ENCODE measurements around the gene BHLHA15. TPM values are rescaled to one million over a fixed set of nuclear protein-coding genes. Genes with fewer than 3 reads are reported as not detected.

The BHLHA15 gene
- total RNA-seq, 1 experiment from 2014 or later: 5.2 TPM

DNA sequence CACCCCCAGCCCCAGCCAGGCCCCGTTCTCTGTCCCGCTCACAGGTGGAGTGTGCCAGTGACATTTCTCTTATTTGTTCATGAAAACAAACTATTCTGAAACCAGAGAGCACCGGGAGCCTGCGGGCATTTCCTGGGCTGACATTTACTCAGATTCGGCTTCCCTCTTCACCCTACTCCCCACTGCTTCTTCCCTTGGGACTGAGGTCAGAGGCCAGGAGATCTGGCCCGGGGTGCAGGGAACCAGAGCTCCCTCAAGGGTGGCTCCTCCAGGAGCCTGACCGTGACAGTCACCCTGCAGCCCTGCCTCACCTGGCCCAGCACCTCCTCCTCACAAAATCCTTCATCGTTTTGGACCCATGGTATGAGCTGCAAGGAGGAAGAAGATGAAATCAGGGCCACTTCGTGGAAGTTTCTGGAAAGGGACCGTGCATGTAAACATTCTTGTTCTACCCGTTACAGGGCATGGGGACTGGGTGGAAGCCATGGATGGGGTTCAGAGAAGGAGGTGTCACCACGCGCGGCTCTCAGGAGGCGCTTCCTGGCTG lies 12.2 kb downstream of the BHLHA15 start:
- ChIA-PET POLR2A (no interaction called here), RAD21 (ENCODE audit: low non-redundant PET in 1 of 2, low total read pairs in 2 of 2, uncharacterized antibody in 2 of 2, unreplicated experiment in 2 of 2) (no interaction called here), CTCF (no interaction called here)
- H4K20me1 ChIP-seq (ENCODE audit: insufficient read depth): no peaks in the 10 kb centered on the region
- ATAC-seq (no peak), DNase-seq (ENCODE audit: low read depth, low spot score) (no peak)
- H2AFZ ChIP-seq (ENCODE audit: low read depth, low read length, poor library complexity, severe bottlenecking): no peak overlapping the region
- no peaks in the 10 kb centered on the region for H3K79me2 ChIP-seq (ENCODE audit: insufficient read depth, low read length)
- no peaks in the 10 kb centered on the region for H3K9me3 ChIP-seq (ENCODE audit: control insufficient read depth in 1 of 2, insufficient read depth in 1 of 2, low read depth in 1 of 2, low read length in 2 of 2)
- no peak overlapping the region for H3K4me3 ChIP-seq (replicated peaks in 1 of 2; ENCODE audit: low read depth in 1 of 2, low read length in 2 of 2)
- no peak overlapping the region for H3K4me2 ChIP-seq (ENCODE audit: low read length)
- no TSS peak for BruUV-seq (replicated peaks)
- no peaks in the 10 kb centered on the region for H3K4me1 ChIP-seq (ENCODE audit: control insufficient read depth in 1 of 2, insufficient read depth in 2 of 2, low read length in 2 of 2)
- H3K27ac ChIP-seq (ENCODE audit: low read depth, low read length): no peak overlapping the region
- H3K9ac ChIP-seq (ENCODE audit: low read length): no peak overlapping the region
- intact Hi-C loops (cut with micrococcal nuclease): no loop called here
- TF ChIP-seq EZH2 (IDR thresholded peaks at IDR 0.05): no peak
- TF ChIP-seq CBX3 (IDR thresholded peaks at IDR 0.05; ENCODE audit: low read depth): no peak
- TF ChIP-seq SIN3A (IDR thresholded peaks at IDR 0.05; ENCODE audit: low read depth): no peak
- no peak for TF ChIP-seq FOSL1 (IDR thresholded peaks at IDR 0.05; ENCODE audit: low read depth)
- TF ChIP-seq POLR2AphosphoS5 (IDR thresholded peaks at IDR 0.05; ENCODE audit: low read depth, low read length): no peak
- no peak for TF ChIP-seq ZNF274 (IDR thresholded peaks at IDR 0.05; ENCODE audit: low read depth, low read length)
- TF ChIP-seq, protein P1, sequence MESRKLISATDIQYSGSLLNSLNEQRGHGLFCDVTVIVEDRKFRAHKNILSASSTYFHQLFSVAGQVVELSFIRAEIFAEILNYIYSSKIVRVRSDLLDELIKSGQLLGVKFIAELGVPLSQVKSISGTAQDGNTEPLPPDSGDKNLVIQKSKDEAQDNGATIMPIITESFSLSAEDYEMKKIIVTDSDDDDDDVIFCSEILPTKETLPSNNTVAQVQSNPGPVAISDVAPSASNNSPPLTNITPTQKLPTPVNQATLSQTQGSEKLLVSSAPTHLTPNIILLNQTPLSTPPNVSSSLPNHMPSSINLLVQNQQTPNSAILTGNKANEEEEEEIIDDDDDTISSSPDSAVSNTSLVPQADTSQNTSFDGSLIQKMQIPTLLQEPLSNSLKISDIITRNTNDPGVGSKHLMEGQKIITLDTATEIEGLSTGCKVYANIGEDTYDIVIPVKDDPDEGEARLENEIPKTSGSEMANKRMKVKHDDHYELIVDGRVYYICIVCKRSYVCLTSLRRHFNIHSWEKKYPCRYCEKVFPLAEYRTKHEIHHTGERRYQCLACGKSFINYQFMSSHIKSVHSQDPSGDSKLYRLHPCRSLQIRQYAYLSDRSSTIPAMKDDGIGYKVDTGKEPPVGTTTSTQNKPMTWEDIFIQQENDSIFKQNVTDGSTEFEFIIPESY (IDR thresholded peaks at IDR 0.05; ENCODE audit: extremely low read depth, insufficient replicate concordance, low read length): no peak
- no peak for TF ChIP-seq CEBPB (IDR thresholded peaks at IDR 0.05; ENCODE audit: low read depth)
- no peak for TF ChIP-seq JUND (IDR thresholded peaks at IDR 0.05)
- TF ChIP-seq EGR1 (IDR thresholded peaks at IDR 0.05; ENCODE audit: low read depth): no peak
- TF ChIP-seq, protein P2, sequence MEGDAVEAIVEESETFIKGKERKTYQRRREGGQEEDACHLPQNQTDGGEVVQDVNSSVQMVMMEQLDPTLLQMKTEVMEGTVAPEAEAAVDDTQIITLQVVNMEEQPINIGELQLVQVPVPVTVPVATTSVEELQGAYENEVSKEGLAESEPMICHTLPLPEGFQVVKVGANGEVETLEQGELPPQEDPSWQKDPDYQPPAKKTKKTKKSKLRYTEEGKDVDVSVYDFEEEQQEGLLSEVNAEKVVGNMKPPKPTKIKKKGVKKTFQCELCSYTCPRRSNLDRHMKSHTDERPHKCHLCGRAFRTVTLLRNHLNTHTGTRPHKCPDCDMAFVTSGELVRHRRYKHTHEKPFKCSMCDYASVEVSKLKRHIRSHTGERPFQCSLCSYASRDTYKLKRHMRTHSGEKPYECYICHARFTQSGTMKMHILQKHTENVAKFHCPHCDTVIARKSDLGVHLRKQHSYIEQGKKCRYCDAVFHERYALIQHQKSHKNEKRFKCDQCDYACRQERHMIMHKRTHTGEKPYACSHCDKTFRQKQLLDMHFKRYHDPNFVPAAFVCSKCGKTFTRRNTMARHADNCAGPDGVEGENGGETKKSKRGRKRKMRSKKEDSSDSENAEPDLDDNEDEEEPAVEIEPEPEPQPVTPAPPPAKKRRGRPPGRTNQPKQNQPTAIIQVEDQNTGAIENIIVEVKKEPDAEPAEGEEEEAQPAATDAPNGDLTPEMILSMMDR (IDR thresholded peaks at IDR 0.05 in 2 of 3, conservative IDR thresholded peaks at IDR 0.05 in 1 of 3; ENCODE audit: borderline replicate concordance in 1 of 3, insufficient read depth in 1 of 3, low read depth in 2 of 3, low read length in 2 of 3): no peak
- TF ChIP-seq RAD21 (IDR thresholded peaks at IDR 0.05; ENCODE audit: low read depth): no peak
- no peaks in the 10 kb centered on the region for H3K27me3 ChIP-seq (ENCODE audit: insufficient read depth, low read length)
- H3K36me3 ChIP-seq (ENCODE audit: control insufficient read depth in 1 of 2, insufficient read depth in 2 of 2, low read length in 2 of 2): no peaks in the 10 kb centered on the region
- no peaks in the 10 kb centered on the region for H3K9me2 ChIP-seq (ENCODE audit: insufficient read depth)
